Endothelial cell of umbilical vein (primary cell): ENCODE measurements around the gene FILIP1L.

Experiments used
- CTCF ChIP-seq, 2 donors: IDR thresholded peaks; 1 replicate in 1 of 2; 2 replicates in 1 of 2; pipeline ENCODE4 v1.5.1; 2011; ENCODE audit warnings: low read length in 2 of 2, mild to moderate bottlenecking in 2 of 2, moderate library complexity in 2 of 2, control low read depth in 1 of 2, inconsistent platforms in 1 of 2, low read depth in 1 of 2; ENCODE audit not compliant: insufficient read depth in 1 of 2; ENCODE audit errors: extremely low read depth in 1 of 2
- EZH2 ChIP-seq: IDR thresholded peaks from 2 replicates; pipeline ENCODE4 v1.6.1; 2012; ENCODE audit warnings: borderline replicate concordance, low read depth, mild to moderate bottlenecking, moderate library complexity, low read length, inconsistent platforms; ENCODE audit not compliant: severe bottlenecking
- JUN ChIP-seq: IDR thresholded peaks from 2 replicates; pipeline ENCODE4 v1.6.1; 2011; ENCODE audit warnings: borderline replicate concordance, low read depth; ENCODE audit not compliant: insufficient read length, insufficient read depth
- POLR2A ChIP-seq: IDR thresholded peaks from 2 replicates; pipeline ENCODE4 v1.6.1; 2012; ENCODE audit warnings: low read depth, mild to moderate bottlenecking, control low read depth, low read length
- POLR2AphosphoS5 ChIP-seq: IDR thresholded peaks from 2 replicates; pipeline ENCODE4 v1.6.1; 2012; ENCODE audit warnings: low read depth, mild to moderate bottlenecking, control low read depth, low read length, moderate library complexity; ENCODE audit not compliant: insufficient read depth
- TF ChIP-seq, protein P1 (sequence below): IDR thresholded peaks from 2 replicates; pipeline ENCODE4 v1.6.1; 2011; ENCODE audit not compliant: insufficient read depth, insufficient read length

- no peak for TF ChIP-seq POLR2A
- no peak for TF ChIP-seq CTCF (IDR thresholded peaks at IDR 0.05; ENCODE audit: extremely low read depth in 1 of 2, insufficient read depth in 1 of 2, low read depth in 1 of 2, low read length in 2 of 2)
- TF ChIP-seq, protein P1, sequence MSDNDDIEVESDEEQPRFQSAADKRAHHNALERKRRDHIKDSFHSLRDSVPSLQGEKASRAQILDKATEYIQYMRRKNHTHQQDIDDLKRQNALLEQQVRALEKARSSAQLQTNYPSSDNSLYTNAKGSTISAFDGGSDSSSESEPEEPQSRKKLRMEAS, result no peak
- TF ChIP-seq EZH2, result no peak
- no peak for TF ChIP-seq POLR2AphosphoS5
- no peak for TF ChIP-seq JUN
These were observed 46.2 kb upstream of the FILIP1L start for GRCh38 chr3:100160521-100160920.
